Measurements from ENCODE around the gene DDC.

Gene DDC

GRCh38 chr7:50564640-50565558 lies at the start of gene DDC:
Gene DDC (minus strand): TSS chr7:50565405. CDS start chr7:50544085, 21,320 bp downstream.
- Histone ChIP-seq H3K36me3 (ENCODE audit: insufficient read depth, low read length) (no peaks in the 10 kb centered on the region), H3K9me3 (ENCODE audit: control insufficient read depth, insufficient read depth, low read length) (no peaks in the 10 kb centered on the region), H3K4me1 (ENCODE audit: insufficient read depth, low read length) (no peaks in the 10 kb centered on the region), H3K9ac (ENCODE audit: low read depth, low read length) (no peak within 1 kb of the TSS)

- no peak overlapping the region for H3K9ac ChIP-seq (ENCODE audit: low read depth, low read length)
- H3K36me3 ChIP-seq (ENCODE audit: insufficient read depth, low read length) = peaks cover 21% of the 10 kb centered on the region; the same call in 1 of the 2 replicates
Measured at GRCh38 chr7:50613473-50613872, 48.3 kb upstream of the DDC start.

DNA sequence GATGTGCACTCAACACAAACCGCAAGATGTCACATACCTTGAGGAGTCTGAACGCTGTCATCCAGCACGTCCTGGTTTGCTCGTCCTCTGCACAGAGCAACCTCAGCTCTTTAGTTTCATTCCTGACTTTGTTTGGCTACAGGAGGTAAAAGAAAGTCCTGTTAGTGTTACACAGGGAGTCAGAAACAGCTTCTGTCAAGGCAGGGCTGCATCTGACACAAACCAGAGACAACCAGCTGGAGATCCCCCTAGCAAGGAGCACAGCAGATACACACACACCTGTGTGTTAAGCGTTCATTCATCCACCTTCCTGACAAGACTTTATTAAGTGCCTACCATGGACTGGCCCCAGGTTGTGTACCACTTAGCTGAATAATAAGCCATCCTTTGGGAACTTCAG lies 47.5 kb upstream of the DDC start:
- Histone ChIP-seq H3K36me3 (ENCODE audit: insufficient read depth, low read length) (peaks cover 21% of the 10 kb centered on the region; the same call in 1 of the 2 replicates), H3K9me3 (ENCODE audit: control insufficient read depth, insufficient read depth, low read length) (no peaks in the 10 kb centered on the region), H3K4me1 (ENCODE audit: insufficient read depth, low read length) (no peaks in the 10 kb centered on the region)

More at GRCh38 chr7:50613473-50613872, 48.3 kb upstream of the DDC start:
- Histone ChIP-seq H3K4me1 (ENCODE audit: insufficient read depth, low read length) (no peaks in the 10 kb centered on the region), H3K9me3 (ENCODE audit: control insufficient read depth, insufficient read depth, low read length) (no peaks in the 10 kb centered on the region)

GRCh38 chr7:50610521-50611277 lies 45.5 kb upstream of the DDC start:
- Histone ChIP-seq H3K36me3 (ENCODE audit: insufficient read depth, low read length) (peaks cover 21% of the 10 kb centered on the region), H3K4me1 (ENCODE audit: insufficient read depth, low read length) (no peaks in the 10 kb centered on the region), H3K9ac (ENCODE audit: low read depth, low read length) (no peak overlapping the region), H3K9me3 (ENCODE audit: control insufficient read depth, insufficient read depth, low read length) (no peaks in the 10 kb centered on the region)

More for the DNA sequence above, 47.5 kb upstream of the DDC start:
- no peak overlapping the region for H3K9ac ChIP-seq (ENCODE audit: low read depth, low read length)

DNA sequence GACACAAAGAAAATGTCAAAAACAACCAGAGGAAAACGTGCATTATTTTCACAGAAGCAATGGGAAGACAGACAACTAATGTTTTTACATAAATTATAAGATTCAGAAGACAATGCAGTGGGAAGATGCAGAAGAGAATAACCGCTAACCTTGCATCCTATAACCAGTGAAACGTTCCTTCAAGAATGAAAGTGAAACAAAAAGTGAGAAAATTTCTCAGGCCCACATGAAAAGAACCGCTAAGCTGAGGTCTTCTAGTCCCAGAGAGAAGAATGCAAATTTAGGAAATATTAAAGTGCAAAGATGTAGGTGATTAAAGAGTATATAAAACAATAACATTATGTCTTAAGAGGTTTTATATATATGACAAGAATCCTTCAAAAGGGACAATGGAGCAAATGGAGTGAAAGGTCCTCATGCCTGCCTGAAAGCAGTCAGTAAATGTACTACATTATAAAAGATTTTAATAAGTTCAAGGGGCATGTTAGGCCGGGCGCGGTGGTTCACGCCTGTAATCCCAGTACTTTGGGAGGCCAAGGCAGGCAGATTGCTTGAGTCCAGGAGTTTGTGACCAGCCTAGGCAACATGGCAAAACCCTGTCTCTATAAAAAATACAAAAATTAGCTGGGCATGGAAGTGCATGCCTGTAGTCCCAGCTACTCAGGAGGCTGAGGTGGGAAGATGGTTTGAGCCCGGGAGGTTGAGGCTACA lies 43.1 kb upstream of the DDC start:
- H3K4me1 ChIP-seq (ENCODE audit: insufficient read depth, low read length) = no peaks in the 10 kb centered on the region
- peaks cover 17% of the 10 kb centered on the region for H3K36me3 ChIP-seq (ENCODE audit: insufficient read depth, low read length)
- H3K9ac ChIP-seq (ENCODE audit: low read depth, low read length) = no peak overlapping the region
- no peaks in the 10 kb centered on the region for H3K9me3 ChIP-seq (ENCODE audit: control insufficient read depth, insufficient read depth, low read length)

GRCh38 chr7:50607524-50608125 lies 42.4 kb upstream of the DDC start:
- peaks cover 17% of the 10 kb centered on the region for H3K36me3 ChIP-seq (ENCODE audit: insufficient read depth, low read length)
- H3K4me1 ChIP-seq (ENCODE audit: insufficient read depth, low read length) = no peaks in the 10 kb centered on the region
- H3K9me3 ChIP-seq (ENCODE audit: control insufficient read depth, insufficient read depth, low read length) = no peaks in the 10 kb centered on the region
- no peak overlapping the region for H3K9ac ChIP-seq (ENCODE audit: low read depth, low read length)

DNA sequence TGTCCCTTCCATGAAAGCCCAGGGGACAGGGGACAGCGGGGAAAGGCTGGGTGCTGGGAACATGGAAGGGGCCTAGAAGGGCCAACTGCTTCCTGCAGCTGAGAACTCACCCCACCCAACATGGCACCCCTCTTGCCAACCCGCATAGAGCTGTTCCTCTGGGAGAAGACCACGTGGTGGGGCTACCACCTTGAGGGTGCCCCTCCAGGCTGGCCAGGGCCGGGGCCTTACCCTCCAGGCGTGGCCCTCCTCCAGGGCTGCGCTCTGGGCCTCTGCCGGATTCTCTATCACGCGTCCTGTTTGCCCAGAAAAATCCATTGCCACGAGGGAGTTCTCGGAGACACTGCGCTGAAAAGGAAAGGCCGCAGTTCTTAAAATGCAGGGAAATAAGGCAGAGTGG lies 39.9 kb upstream of the DDC start:
- Histone ChIP-seq H3K9ac (ENCODE audit: low read depth, low read length) (no peak overlapping the region), H3K9me3 (ENCODE audit: control insufficient read depth, insufficient read depth, low read length) (no peaks in the 10 kb centered on the region), H3K36me3 (ENCODE audit: insufficient read depth, low read length) (peaks cover 12% of the 10 kb centered on the region), H3K4me1 (ENCODE audit: insufficient read depth, low read length) (no peaks in the 10 kb centered on the region)

DNA sequence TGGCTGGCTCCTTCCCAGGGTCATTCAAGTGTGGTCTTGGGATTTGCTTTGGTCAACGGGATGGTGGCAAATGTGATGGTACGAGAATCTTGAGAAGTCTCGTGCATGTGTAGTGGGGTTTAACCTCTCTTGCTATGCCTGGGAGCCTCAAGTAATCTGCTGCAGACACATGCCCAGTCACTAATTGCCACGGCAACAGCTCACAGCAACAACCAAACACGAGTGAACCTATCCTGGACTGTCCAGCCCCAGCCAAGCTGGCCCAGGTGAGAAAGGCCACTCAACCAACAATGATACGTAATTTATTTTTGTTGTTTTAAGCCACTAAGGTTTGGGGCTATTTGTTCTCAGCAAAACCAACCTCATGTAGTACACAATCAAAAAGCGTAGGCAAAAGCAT lies 38.1 kb upstream of the DDC start:
- H3K9ac ChIP-seq (ENCODE audit: low read depth, low read length) = no peak overlapping the region
- peaks cover 12% of the 10 kb centered on the region for H3K36me3 ChIP-seq (ENCODE audit: insufficient read depth, low read length)
- H3K4me1 ChIP-seq (ENCODE audit: insufficient read depth, low read length) = no peaks in the 10 kb centered on the region
- H3K9me3 ChIP-seq (ENCODE audit: control insufficient read depth, insufficient read depth, low read length) = no peaks in the 10 kb centered on the region

- Histone ChIP-seq H3K36me3 (ENCODE audit: insufficient read depth, low read length) (peaks cover 20% of the 10 kb centered on the region), H3K4me1 (ENCODE audit: insufficient read depth, low read length) (no peaks in the 10 kb centered on the region), H3K9me3 (ENCODE audit: control insufficient read depth, insufficient read depth, low read length) (no peaks in the 10 kb centered on the region), H3K9ac (ENCODE audit: low read depth, low read length) (no peak overlapping the region)
Measured at GRCh38 chr7:50599385-50599784, 34.2 kb upstream of the DDC start.

DNA sequence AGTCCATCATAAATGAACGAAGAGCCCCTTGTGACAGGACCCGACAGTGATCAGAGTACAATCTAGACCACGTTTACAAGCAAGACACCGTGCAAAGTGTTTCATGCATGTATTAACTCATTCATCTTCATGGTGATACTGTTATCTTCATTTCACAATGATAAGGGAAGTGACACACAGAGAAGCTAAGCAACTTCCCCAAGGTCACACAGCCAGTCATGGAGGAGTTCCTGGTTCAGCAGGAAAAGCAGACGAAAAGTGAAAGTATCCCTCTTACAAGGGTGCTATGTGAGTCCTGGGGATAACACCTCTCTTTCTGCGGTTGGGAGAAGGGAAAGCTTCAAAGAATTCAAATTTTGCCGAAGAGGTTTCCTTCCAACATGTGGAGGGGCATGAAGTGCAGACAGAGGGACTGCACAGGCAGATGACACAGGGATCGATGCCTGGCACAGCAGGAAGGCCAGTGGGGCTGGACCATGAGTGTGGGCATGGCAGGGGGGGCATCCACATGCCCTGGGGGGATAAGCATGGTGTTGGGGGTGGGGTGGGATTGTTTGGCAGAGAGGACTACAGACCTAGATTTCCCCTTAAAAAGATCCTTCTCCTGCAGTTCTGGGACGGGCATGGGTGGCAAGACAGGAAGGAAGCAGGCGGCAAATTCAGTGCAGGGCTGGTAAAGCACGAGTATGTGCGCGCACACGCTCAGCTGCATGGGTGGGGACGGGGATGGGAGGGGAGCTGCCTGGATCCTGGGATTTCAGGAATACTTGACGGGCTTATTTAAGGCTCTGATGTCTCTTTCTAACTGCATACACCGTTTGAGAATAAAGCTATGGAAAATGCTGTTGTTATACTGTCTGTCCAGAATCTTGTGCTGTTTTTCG lies 33.5 kb upstream of the DDC start:
- Histone ChIP-seq H3K9ac (ENCODE audit: low read depth, low read length) (no peak overlapping the region), H3K9me3 (ENCODE audit: control insufficient read depth, insufficient read depth, low read length) (no peaks in the 10 kb centered on the region), H3K36me3 (ENCODE audit: insufficient read depth, low read length) (peaks cover 14% of the 10 kb centered on the region), H3K4me1 (ENCODE audit: insufficient read depth, low read length) (no peaks in the 10 kb centered on the region)

DNA sequence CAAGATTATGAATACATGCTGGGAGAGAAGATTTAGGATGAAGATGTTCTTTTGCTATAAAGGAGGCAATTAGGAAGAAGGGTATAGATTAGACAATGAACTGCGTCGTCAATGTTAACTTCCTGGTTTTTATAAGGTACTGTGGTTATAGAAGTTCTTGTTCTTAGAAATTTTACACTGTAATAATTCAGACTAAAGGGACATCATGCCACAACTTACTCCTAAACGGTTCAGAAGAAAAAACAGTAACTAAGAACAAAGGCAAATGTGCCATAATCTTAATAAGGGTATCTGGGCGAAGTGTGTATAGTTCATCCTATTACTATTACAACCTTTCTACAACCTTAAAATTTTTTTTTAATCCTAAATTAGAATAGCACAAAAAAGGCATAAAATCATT lies 31.3 kb upstream of the DDC start:
- H3K9ac ChIP-seq (ENCODE audit: low read depth, low read length) = no peak overlapping the region
- H3K4me1 ChIP-seq (ENCODE audit: insufficient read depth, low read length) = no peaks in the 10 kb centered on the region
- H3K9me3 ChIP-seq (ENCODE audit: control insufficient read depth, insufficient read depth, low read length) = no peaks in the 10 kb centered on the region
- peaks cover 8% of the 10 kb centered on the region for H3K36me3 ChIP-seq (ENCODE audit: insufficient read depth, low read length)

DNA sequence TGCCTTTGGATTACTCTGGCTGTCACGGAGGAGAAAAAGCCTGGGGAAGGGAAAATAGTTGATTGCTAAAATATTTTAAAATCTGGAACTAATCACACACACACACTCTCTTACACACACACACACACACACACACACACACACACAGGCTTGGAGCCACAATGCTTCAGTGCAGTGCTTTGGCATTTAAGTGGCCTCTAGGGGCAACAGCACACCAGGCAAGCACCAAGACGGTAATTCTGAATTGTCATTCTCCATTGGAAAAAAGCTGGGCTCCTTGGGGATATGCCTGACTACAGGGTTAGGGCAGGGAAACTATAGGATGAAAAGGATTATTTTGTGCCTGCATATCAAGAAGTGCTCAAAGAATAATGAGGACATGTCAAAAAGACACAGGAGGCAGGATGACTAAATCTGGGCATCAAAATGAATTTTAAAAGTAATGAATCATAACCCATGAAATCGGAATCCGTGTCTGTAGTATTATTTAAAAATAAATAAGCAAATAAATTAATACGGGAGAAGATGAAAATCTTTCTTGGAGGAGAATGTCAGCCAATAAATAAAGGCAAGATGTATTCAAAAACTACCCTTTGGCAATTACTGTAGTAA lies 30.4 kb upstream of the DDC start:
- Histone ChIP-seq H3K9ac (ENCODE audit: low read depth, low read length) (no peak overlapping the region), H3K4me1 (ENCODE audit: insufficient read depth, low read length) (no peaks in the 10 kb centered on the region), H3K9me3 (ENCODE audit: control insufficient read depth, insufficient read depth, low read length) (no peaks in the 10 kb centered on the region), H3K36me3 (ENCODE audit: insufficient read depth, low read length) (peaks cover 8% of the 10 kb centered on the region)

All from ES-I3 (cell line).